ENCODE results near the gene TFIP11.

The TFIP11 gene

DNA sequence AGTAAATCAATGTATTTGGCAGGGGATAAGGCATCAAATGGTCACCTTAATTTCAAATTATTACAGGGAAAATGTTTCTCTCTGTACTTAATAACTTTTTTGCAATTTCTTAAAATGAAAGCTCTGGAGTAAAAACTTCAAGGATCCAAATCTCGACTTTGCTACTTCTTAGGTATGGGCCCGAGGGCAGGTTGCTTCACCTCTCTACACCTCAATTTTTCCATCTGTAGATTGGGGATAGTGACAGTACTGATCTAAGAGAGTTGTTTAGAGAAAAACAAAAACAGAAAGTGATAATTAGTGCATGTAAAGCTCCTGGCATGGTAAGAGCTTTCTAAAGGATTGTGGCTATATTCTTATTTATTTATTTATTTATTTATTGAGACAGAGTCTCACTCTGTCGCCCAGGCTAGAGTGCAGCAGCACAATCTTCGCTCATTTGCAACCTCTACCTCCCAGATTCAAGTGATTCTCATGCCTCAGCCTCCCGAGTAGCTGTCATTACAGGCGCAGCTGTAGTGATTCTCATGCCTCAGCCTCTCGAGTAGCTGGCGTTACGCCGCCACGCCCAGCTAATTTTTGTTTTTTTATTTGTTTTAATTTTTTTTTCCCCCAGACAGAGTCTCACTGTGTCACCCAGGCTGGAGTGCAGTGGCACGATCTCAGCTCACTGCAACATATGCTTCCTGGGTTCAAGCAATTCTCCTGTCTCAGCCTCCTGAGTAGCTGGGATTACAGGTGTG, 2.3 kb upstream of the TFIP11 start:
- TF ChIP-seq, protein P1, sequence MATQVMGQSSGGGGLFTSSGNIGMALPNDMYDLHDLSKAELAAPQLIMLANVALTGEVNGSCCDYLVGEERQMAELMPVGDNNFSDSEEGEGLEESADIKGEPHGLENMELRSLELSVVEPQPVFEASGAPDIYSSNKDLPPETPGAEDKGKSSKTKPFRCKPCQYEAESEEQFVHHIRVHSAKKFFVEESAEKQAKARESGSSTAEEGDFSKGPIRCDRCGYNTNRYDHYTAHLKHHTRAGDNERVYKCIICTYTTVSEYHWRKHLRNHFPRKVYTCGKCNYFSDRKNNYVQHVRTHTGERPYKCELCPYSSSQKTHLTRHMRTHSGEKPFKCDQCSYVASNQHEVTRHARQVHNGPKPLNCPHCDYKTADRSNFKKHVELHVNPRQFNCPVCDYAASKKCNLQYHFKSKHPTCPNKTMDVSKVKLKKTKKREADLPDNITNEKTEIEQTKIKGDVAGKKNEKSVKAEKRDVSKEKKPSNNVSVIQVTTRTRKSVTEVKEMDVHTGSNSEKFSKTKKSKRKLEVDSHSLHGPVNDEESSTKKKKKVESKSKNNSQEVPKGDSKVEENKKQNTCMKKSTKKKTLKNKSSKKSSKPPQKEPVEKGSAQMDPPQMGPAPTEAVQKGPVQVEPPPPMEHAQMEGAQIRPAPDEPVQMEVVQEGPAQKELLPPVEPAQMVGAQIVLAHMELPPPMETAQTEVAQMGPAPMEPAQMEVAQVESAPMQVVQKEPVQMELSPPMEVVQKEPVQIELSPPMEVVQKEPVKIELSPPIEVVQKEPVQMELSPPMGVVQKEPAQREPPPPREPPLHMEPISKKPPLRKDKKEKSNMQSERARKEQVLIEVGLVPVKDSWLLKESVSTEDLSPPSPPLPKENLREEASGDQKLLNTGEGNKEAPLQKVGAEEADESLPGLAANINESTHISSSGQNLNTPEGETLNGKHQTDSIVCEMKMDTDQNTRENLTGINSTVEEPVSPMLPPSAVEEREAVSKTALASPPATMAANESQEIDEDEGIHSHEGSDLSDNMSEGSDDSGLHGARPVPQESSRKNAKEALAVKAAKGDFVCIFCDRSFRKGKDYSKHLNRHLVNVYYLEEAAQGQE (IDR thresholded peaks at IDR 0.05; ENCODE audit: insufficient read depth in 1 of 2, low read depth in 2 of 2, low read length in 2 of 2), result no peak
- TF ChIP-seq FOXP2 (optimal IDR thresholded peaks at IDR 0.05; ENCODE audit: borderline replicate concordance, extremely low read depth, extremely low read length, insufficient read depth) (no peak), SIN3A (IDR thresholded peaks at IDR 0.05; ENCODE audit: borderline replicate concordance, insufficient read depth, low read length) (no peak)

DNA sequence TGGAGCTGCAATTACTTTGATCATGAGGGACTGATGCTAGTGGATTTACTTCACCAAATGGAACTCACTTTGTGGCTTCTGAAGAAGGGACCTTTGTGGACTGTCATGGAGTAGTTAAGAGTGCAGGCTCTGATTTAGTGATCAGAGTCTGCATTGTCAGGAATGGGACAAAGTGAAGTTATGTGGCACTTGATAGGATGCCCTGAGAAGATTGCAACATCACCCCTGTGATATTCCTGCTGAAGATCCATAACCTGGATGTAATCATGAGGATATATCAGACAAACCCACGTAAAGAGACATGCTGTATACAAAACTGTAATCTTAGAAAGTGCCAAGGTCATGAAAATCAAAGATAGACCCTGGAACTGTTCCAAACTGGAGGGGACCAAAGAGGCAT, 1.6 kb upstream of the TFIP11 start:
- TF ChIP-seq, protein P1 (IDR thresholded peaks at IDR 0.05; ENCODE audit: insufficient read depth in 1 of 2, low read depth in 2 of 2, low read length in 2 of 2), result no peak
- TF ChIP-seq SIN3A (IDR thresholded peaks at IDR 0.05; ENCODE audit: borderline replicate concordance, insufficient read depth, low read length) (no peak), TAF1 (IDR thresholded peaks at IDR 0.05; ENCODE audit: borderline replicate concordance, insufficient read depth, low read length) (no peak), FOXP2 (optimal IDR thresholded peaks at IDR 0.05; ENCODE audit: borderline replicate concordance, extremely low read depth, extremely low read length, insufficient read depth) (no peak), POLR2AphosphoS5 (IDR thresholded peaks at IDR 0.05; ENCODE audit: low read depth, low read length) (no peak)

DNA sequence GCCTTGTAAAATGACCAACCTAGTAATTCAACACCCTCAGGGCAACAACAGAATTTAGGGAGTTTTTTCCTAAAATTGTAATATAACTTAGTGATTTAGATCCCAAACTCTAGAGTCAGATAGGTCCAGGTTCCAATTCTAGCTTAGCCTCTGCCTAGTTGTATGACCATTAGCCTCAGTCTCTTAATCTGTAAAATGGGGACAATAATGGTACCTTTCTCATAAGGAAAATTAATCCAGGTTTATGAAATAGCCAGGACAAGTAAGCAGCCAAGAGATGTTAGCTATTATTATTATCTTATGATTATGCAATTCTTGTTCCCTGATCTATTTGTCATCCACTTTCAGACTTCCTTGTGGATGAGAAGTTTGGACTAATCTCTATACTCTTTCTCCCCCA, 4.1 kb downstream of the TFIP11 start:
- TF ChIP-seq, protein P1 (IDR thresholded peaks at IDR 0.05; ENCODE audit: insufficient read depth in 1 of 2, low read depth in 2 of 2, low read length in 2 of 2), result no peak
- no peak for TF ChIP-seq TAF1 (IDR thresholded peaks at IDR 0.05; ENCODE audit: borderline replicate concordance, insufficient read depth, low read length)

DNA sequence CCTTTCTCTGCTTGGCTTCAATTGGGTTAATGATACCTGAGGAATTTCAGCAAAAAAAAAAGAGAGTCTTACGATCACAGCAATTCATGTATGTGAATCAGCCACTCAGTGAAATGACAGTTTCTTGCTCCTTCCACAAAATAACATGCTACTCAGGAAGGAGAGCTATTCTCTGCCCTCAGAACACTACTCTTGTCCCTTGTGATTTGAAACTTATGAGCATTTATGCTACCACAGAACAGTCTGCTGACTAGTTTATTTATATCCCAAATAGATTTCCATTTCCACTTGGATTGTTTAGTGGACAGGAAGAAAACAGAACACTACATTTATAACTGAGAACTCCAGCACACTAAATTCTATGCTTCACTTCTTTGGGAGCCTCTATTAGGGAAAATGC, 8.5 kb downstream of the TFIP11 start:
- TF ChIP-seq, protein P1 (IDR thresholded peaks at IDR 0.05; ENCODE audit: insufficient read depth in 1 of 2, low read depth in 2 of 2, low read length in 2 of 2), result no peak
- TF ChIP-seq TAF1 (IDR thresholded peaks at IDR 0.05; ENCODE audit: borderline replicate concordance, insufficient read depth, low read length) (no peak), SIN3A (IDR thresholded peaks at IDR 0.05; ENCODE audit: borderline replicate concordance, insufficient read depth, low read length) (no peak), POLR2AphosphoS5 (IDR thresholded peaks at IDR 0.05; ENCODE audit: low read depth, low read length) (no peak), FOXP2 (optimal IDR thresholded peaks at IDR 0.05; ENCODE audit: borderline replicate concordance, extremely low read depth, extremely low read length, insufficient read depth) (no peak)

All from PFSK-1 (cell line).